Measurements from ENCODE around the gene SMG6. TPM values are rescaled to one million over a fixed set of nuclear protein-coding genes. Genes with fewer than 3 reads are reported as not detected.

Gene SMG6
- total and polyA plus RNA-seq, 2 of the 8 experiments (the other 6 are each of a cell fraction or from before 2014, with no cell fraction given) = 18.5 to 25.2 TPM

- Histone ChIP-seq H3K4me2 (ENCODE audit: insufficient read depth in 1 of 2, low read depth in 2 of 2, low read length in 2 of 2) (no peak overlapping the region), H3K23ac (ENCODE audit: insufficient read length) (no peak overlapping the region), H3K4ac (replicated peaks; ENCODE audit: insufficient read length, low read depth, low read length) (no peak overlapping the region), H4K5ac (ENCODE audit: insufficient read length, low read depth, low read length) (no peak overlapping the region), H3K79me2 (ENCODE audit: control insufficient read depth in 1 of 2, insufficient read depth in 2 of 2, low read length in 2 of 2) (no peaks in the 10 kb centered on the region), H2BK120ac (replicated peaks; ENCODE audit: low read depth, low read length) (no peak overlapping the region), H3K4me1 (replicated peaks in 1 of 4; ENCODE audit: control insufficient read depth in 3 of 4, insufficient read depth in 4 of 4, low read length in 3 of 4) (peaks cover 0 to 7% (median 2%) of the 10 kb centered on the region in 4 experiments; a peak in 4 of 7 replicates), H3K23me2 (ENCODE audit: low read depth, low read length) (no peaks in the 10 kb centered on the region), H3K27me3 (replicated peaks in 1 of 4; ENCODE audit: control insufficient read depth in 3 of 4, extremely low read depth in 1 of 4, insufficient read depth in 3 of 4, low read length in 3 of 4) (no peaks in the 10 kb centered on the region), H2BK12ac (ENCODE audit: low read depth, low read length) (no peak overlapping the region), H3K18ac (ENCODE audit: extremely low read depth, low read length) (no peak overlapping the region), H3K56ac (replicated peaks; ENCODE audit: insufficient read length, low read depth, low read length) (no peak overlapping the region), H2AFZ (ENCODE audit: low read length) (no peak overlapping the region), H2BK20ac (ENCODE audit: low read length) (no peak overlapping the region), H3K9me3 (ENCODE audit: insufficient read depth in 2 of 2, low read depth in 1 of 2, low read length in 1 of 2) (no peaks in the 10 kb centered on the region), H3K27ac (ENCODE audit: low read depth, low read length) (no peak overlapping the region), H4K91ac (replicated peaks; ENCODE audit: insufficient read length, low read length) (no peak overlapping the region), H4K8ac (ENCODE audit: extremely low read depth, insufficient read depth, low read length) (no peak overlapping the region), H3K4me3 (ENCODE audit: extremely low read depth in 1 of 4, insufficient read depth in 2 of 4, low read depth in 3 of 4, low read length in 4 of 4) (no peak overlapping the region), H2AK5ac (ENCODE audit: low read depth, low read length) (no peak overlapping the region), H3K36me3 (ENCODE audit: control insufficient read depth in 2 of 4, insufficient read depth in 4 of 4, low read length in 3 of 4) (peaks cover 0 to 7% (median 4%) of the 10 kb centered on the region in 4 experiments; a peak in 6 of 8 replicates), H2BK5ac (ENCODE audit: low read depth, low read length) (no peak overlapping the region), H3K14ac (ENCODE audit: insufficient read length) (no peak overlapping the region), H4K20me1 (replicated peaks in 1 of 2; ENCODE audit: control insufficient read depth in 1 of 2, insufficient read depth in 2 of 2, low read length in 2 of 2) (no peaks in the 10 kb centered on the region), H3K79me1 (ENCODE audit: low read depth, low read length) (no peaks in the 10 kb centered on the region), H2BK15ac (ENCODE audit: low read length) (no peak overlapping the region), H3K9ac (replicated peaks in 1 of 4; ENCODE audit: extremely low read depth in 1 of 4, low read depth in 3 of 4, low read length in 3 of 4) (no peak overlapping the region)
- FAIRE-seq (no peak), DNase-seq (ENCODE audit: low read depth in 1 of 2, low spot score in 2 of 2) (no peak)
- POLR2A ChIA-PET (ENCODE audit: partially characterized antibody) = interaction anchor here (1.2 kb wide), 1 partner anchor 9 kb away, joined by 4 read pairs; no protein-coding TSS in a partner anchor
- CTCF ChIA-PET (ENCODE audit: partially characterized antibody) = interaction anchor here (0.9 to 11.7 kb wide), 6 partner anchors 12 to 168 kb away, joined by 3 to 122 read pairs (median 10); partner anchors contain the start of gene HIC1
- WGBS, 2 experiments (ENCODE audit: extremely low coverage in 1 of 2, insufficient coverage in 1 of 2, insufficient read length in 1 of 2, insufficient replicate concordance in 2 of 2, low coverage in 1 of 2, low lambda C conversion rate in 2 of 2, missing lambda C conversion rate in 1 of 2) = 94% methylated on average over 8 of the region's 8 CpGs; no CpG with 5 or more reads in 1 of the 2 experiments
- TF ChIP-seq ATF2 (IDR thresholded peaks at IDR 0.05; ENCODE audit: low read length) (no peak), SUZ12 (IDR thresholded peaks at IDR 0.05; ENCODE audit: low read length) (no peak), MAX (IDR thresholded peaks at IDR 0.05) (no peak), KDM4A (IDR thresholded peaks at IDR 0.05; ENCODE audit: low read depth, low read length, severe bottlenecking) (no peak), TAF1 (IDR thresholded peaks at IDR 0.05; ENCODE audit: low read depth, low read length) (no peak), SP4 (IDR thresholded peaks at IDR 0.05; ENCODE audit: low read length) (no peak), NRF1 (IDR thresholded peaks at IDR 0.05; ENCODE audit: low read depth, low read length) (no peak), PHF8 (conservative IDR thresholded peaks at IDR 0.05; ENCODE audit: low read depth, low read length) (no peak), POLR2AphosphoS5 (IDR thresholded peaks at IDR 0.05; ENCODE audit: low read depth, low read length) (no peak), TAF7 (optimal IDR thresholded peaks at IDR 0.05; ENCODE audit: borderline replicate concordance, low read depth, low read length) (no peak), JUN (IDR thresholded peaks at IDR 0.05; ENCODE audit: low read depth, low read length) (no peak), RBBP5 (IDR thresholded peaks at IDR 0.05; ENCODE audit: borderline replicate concordance, low read depth, low read length) (no peak), RXRA (IDR thresholded peaks at IDR 0.05; ENCODE audit: insufficient read depth, low read depth, low read length) (no peak)
Observed at GRCh38 chr17:2077040-2077439, 226.5 kb downstream of the SMG6 start.
